GM12892 (cell line): Measurements from ENCODE around the gene ATP2B2.

ENCODE experiments used
- POLR2A ChIP-seq: IDR thresholded peaks from 2 replicates; pipeline ENCODE4 v1.6.1; 2011; ENCODE audit warnings: low read depth, low read length, control low read depth
- POLR2AphosphoS5 ChIP-seq: IDR thresholded peaks from 2 replicates; pipeline ENCODE4 v1.6.1; 2011; ENCODE audit warnings: low read depth, low read length, control low read depth
- TAF1 ChIP-seq: IDR thresholded peaks from 2 replicates; pipeline ENCODE4 v1.6.1; 2011; ENCODE audit warnings: low read depth, mild to moderate bottlenecking, control low read depth, low read length, borderline replicate concordance

DNA sequence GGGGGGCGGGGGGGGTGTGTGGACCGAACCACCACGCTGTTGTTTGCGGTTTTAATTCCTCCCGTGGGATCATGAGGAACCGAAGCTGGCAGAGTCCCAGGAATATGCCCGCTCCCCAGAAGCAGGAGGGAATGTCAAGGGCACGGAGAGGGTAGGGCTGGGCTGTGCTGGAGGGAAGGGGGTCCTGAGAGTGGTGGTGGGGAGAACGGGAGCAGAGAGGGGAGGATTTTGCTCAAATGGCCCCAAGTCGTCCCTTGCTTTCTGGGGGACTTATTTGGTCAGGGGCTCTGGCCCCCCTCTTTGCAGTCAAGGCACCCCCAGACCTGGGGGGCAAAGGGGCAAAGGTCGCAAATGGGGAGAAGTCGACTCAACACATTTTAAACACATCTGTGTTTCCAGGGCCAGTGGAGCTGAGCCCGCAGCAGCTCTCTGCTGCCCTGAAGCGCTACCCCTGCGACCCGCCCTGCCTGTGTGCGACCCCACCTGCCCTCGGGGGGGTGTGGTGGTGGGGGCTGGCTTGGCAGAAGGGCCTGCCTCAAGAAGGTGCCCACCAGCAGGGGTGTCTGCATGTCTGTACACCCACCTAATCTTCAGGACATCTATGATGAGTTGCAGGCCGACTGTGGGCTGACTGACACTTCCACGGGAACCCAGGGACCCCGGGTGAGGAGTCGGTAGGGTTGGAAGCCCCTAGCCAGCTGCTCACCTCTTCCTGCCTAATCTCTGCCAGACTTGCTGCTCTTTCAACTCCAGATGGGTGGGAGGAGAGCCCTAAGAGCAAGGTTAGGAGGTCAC lies 602 bp upstream of the ATP2B2 start:
- TF ChIP-seq POLR2AphosphoS5 (no peak), POLR2A (no peak), TAF1 (no peak)
